Stomach (tissue), 9 donors: ENCODE results near the gene USP35. TPM values are rescaled to one million over a fixed set of nuclear protein-coding genes. Genes with fewer than 3 reads are reported as not detected.

Experiments
- DNase-seq, 2 donors: peaks; one replicate each; pipeline versions ENCODE4 v3.0.0 to v3.0.0-alpha.2; 2013 to 2019
- H3K27ac ChIP-seq, 5 donors: fragments of 200-600 bp in 4 of 5; sonication (generic) in 4 of 5; one replicate each; pipeline ENCODE4 v1.5.1; 2013 to 2019; ENCODE audit warnings: mild to moderate bottlenecking in 1 of 5, moderate library complexity in 1 of 5
- H3K27me3 ChIP-seq, 3 donors: fragments of 200-600 bp; sonication (generic); one replicate each; pipeline ENCODE4 v1.5.1; 2017 to 2019; ENCODE audit warnings: mixed run types in 1 of 3
- H3K36me3 ChIP-seq, 4 donors: fragments of 200-600 bp; sonication (generic); 1 replicate in 3 of 4; 2 replicates in 1 of 4; pipeline ENCODE4 v1.5.1; 2016 to 2019
- H3K4me1 ChIP-seq, 4 donors: fragments of 200-600 bp; sonication (generic); one replicate each; pipeline ENCODE4 v1.5.1; 2016 to 2019
- H3K4me3 ChIP-seq, 4 donors: fragments of 200-600 bp; sonication (generic) in 3 of 4; one replicate each; pipeline ENCODE4 v1.5.1; 2016 to 2019; ENCODE audit warnings: mild to moderate bottlenecking in 1 of 4
- H3K9me3 ChIP-seq, 4 donors: fragments of 200-600 bp; sonication (generic); one replicate each; pipeline ENCODE4 v1.5.1; 2016 to 2019
- CTCF ChIP-seq, 7 experiments: fragments of 450-650 bp in 4 of 7; fragments of 200-600 bp in 3 of 7; sonication (generic) in 3 of 7; IDR thresholded peaks; one replicate each; pipeline ENCODE4 v1.5.1; 2016 to 2019; ENCODE audit warnings: antibody characterized with exemption in 7 of 7, control low read depth in 2 of 7, mild to moderate bottlenecking in 1 of 7
- EP300 ChIP-seq: sonication (generic); formaldehyde crosslinking; IDR thresholded peaks from one replicate; pipeline ENCODE4 v1.6.1; 2017; ENCODE audit warnings: antibody characterized with exemption
- POLR2A ChIP-seq, 4 donors: fragments of 450-650 bp; IDR thresholded peaks; one replicate each; pipeline ENCODE4 v1.6.1; 2016; ENCODE audit warnings: antibody characterized with exemption in 4 of 4, control low read depth in 2 of 4, mild to moderate bottlenecking in 1 of 4, moderate library complexity in 1 of 4
- POLR2AphosphoS5 ChIP-seq, 3 donors: sonication (generic); formaldehyde crosslinking; IDR thresholded peaks; one replicate each; pipeline ENCODE4 v1.6.1; 2016; ENCODE audit warnings: antibody characterized with exemption in 3 of 3
- WGBS, 5 donors: extraction: QIAGEN DNeasy Blood & Tissue Kit in 3 of 5; methylation state at CpG; one replicate each; pipeline versions ENCODE4 v1.1.5 to v1.1.7; 2013 to 2018; 5-methylcytosine and 5-hydroxymethylcytosine counted together
- intact Hi-C: fragments of 100-400 bp; cut with DNase I; formaldehyde crosslinking; loops from one replicate; pipeline ENCODE4 v1.15.1; 2023; ENCODE audit warnings: low total_unique reads
- polyA plus RNA-seq, 3 donors: library from polyadenylated mRNA; stranded (reverse); fragments of 200-250 nt; gene quantifications; one replicate each; pipeline ENCODE4 v1.2.3, GENCODE V29; 2013
- total RNA-seq, 5 donors: library from RNA; depleted of rRNA; stranded (reverse); fragments of >200 nt; gene quantifications; one replicate each; pipeline versions ENCODE4 v1.1.0 to v1.2.3, GENCODE V29; 2014 to 2016
- donor health status: healthy with polysubstance abuse.
- donor health status: Bipolar disorder and iron deficiency.
- donor health status: healthy.

Gene USP35
- total and polyA plus RNA-seq, 8 donors, result 0.61 to 68.4 (median 4.9) TPM

- H3K4me1 ChIP-seq, result no peaks in the 10 kb centered on the region
- TF ChIP-seq POLR2AphosphoS5 (IDR thresholded peaks at IDR 0.05), result no peak
- TF ChIP-seq CTCF (IDR thresholded peaks at IDR 0.05), result no peak
- TF ChIP-seq POLR2A (IDR thresholded peaks at IDR 0.05), result no peak
- no peak for TF ChIP-seq EP300
- no peak overlapping the region for H3K27ac ChIP-seq
- H3K27me3 ChIP-seq, result no peaks in the 10 kb centered on the region
- no peak overlapping the region for H3K4me3 ChIP-seq
- intact Hi-C loops, result no loop called here
- H3K9me3 ChIP-seq, result no peaks in the 10 kb centered on the region
- peaks cover 10 to 45% (median 44%) of the 10 kb centered on the region in 4 donors for H3K36me3 ChIP-seq
- WGBS, 5 donors, result 92 to 96% (median 94%) methylated on average over 10 of the region's 10 CpGs
- DNase-seq, result no peak
Measured at GRCh38 chr11:78176605-78177141, 12.0 kb upstream of the USP35 start.

GRCh38 chr11:78177216-78177615 lies 11.5 kb upstream of the USP35 start:
- Histone ChIP-seq H3K27me3 (no peaks in the 10 kb centered on the region), H3K4me1 (no peaks in the 10 kb centered on the region), H3K36me3 (peaks cover 10 to 41% (median 40%) of the 10 kb centered on the region in 4 donors), H3K4me3 (no peak overlapping the region), H3K9me3 (no peaks in the 10 kb centered on the region), H3K27ac (no peak overlapping the region)
- intact Hi-C loops, result no loop called here
- 90 to 99% (median 93%) methylated on average over 7 of the region's 7 CpGs for WGBS, 5 donors
- TF ChIP-seq POLR2A (IDR thresholded peaks at IDR 0.05) (no peak), EP300 (no peak), POLR2AphosphoS5 (IDR thresholded peaks at IDR 0.05) (no peak), CTCF (IDR thresholded peaks at IDR 0.05) (no peak)
- DNase-seq, result no peak

- Histone ChIP-seq H3K4me3 (no peak overlapping the region), H3K27me3 (no peaks in the 10 kb centered on the region), H3K4me1 (no peaks in the 10 kb centered on the region), H3K36me3 (peaks cover 0 to 30% (median 26%) of the 10 kb centered on the region in 4 donors), H3K27ac (no peak overlapping the region), H3K9me3 (no peaks in the 10 kb centered on the region)
- 87 to 96% (median 94%) methylated on average over 7 of the region's 7 CpGs for WGBS, 5 donors
- intact Hi-C loops, result no loop called here
- TF ChIP-seq EP300, result no peak
- TF ChIP-seq POLR2AphosphoS5 (IDR thresholded peaks at IDR 0.05), result no peak
- no peak for TF ChIP-seq POLR2A (IDR thresholded peaks at IDR 0.05)
- TF ChIP-seq CTCF (IDR thresholded peaks at IDR 0.05), result no peak
- DNase-seq, result no peak
Measured at GRCh38 chr11:78179459-78180071, 9.2 kb upstream of the USP35 start.

- Histone ChIP-seq H3K27me3 (no peaks in the 10 kb centered on the region), H3K4me1 (peaks cover 0 to 6% (median 1%) of the 10 kb centered on the region in 4 donors), H3K9me3 (no peaks in the 10 kb centered on the region), H3K36me3 (peaks cover 0 to 34% (median 27%) of the 10 kb centered on the region in 4 donors), H3K27ac (no peak overlapping the region), H3K4me3 (no peak overlapping the region)
- intact Hi-C loops, result no loop called here
- WGBS, 5 donors, result 88 to 99% (median 94%) methylated on average over 4 of the region's 4 CpGs
- no peak for DNase-seq
- TF ChIP-seq POLR2A (IDR thresholded peaks at IDR 0.05) (no peak), EP300 (no peak), POLR2AphosphoS5 (IDR thresholded peaks at IDR 0.05) (no peak), CTCF (IDR thresholded peaks at IDR 0.05) (no peak)
Measured at GRCh38 chr11:78180751-78181150, 8.0 kb upstream of the USP35 start.
